HepG2 (cell line): Measurements from ENCODE around the gene CAMK1.

ENCODE experiments used
- FOXP1 ChIP-seq, 2 experiments: fragments of 450-650 bp in 1 of 2; IDR thresholded peaks; 2 replicates each; pipeline ENCODE4 v1.6.1; 2017 to 2018; ENCODE audit warnings: antibody characterized with exemption in 1 of 2
- JUN ChIP-seq: sonication (generic); formaldehyde crosslinking; IDR thresholded peaks from 2 replicates; pipeline ENCODE4 v1.4.0; 2020; ENCODE audit warnings: mild to moderate bottlenecking, missing genetic modification reagents
- PHF8 ChIP-seq: sonication (generic); formaldehyde crosslinking; IDR thresholded peaks from 2 replicates; pipeline ENCODE4 v1.5.0; 2020; ENCODE audit warnings: missing genetic modification reagents
- SP4 ChIP-seq: sonication (generic); formaldehyde crosslinking; IDR thresholded peaks from 2 replicates; pipeline ENCODE4 v1.8.1; 2023; ENCODE audit warnings: mild to moderate bottlenecking, missing genetic modification reagents
- TCF7L2 ChIP-seq: IDR thresholded peaks from 2 replicates; pipeline ENCODE4 v1.6.1; 2011; ENCODE audit warnings: mild to moderate bottlenecking, low read depth, low read length, moderate library complexity
- U2AF2 ChIP-seq: fragments of 200-400 bp; formaldehyde crosslinking; IDR thresholded peaks from 2 replicates; pipeline ENCODE4 v1.6.1; 2017; ENCODE audit warnings: low read depth, mild to moderate bottlenecking, low read length
- ZNF101 ChIP-seq: sonication (generic); formaldehyde crosslinking; IDR thresholded peaks from 2 replicates; pipeline ENCODE4 v1.4.0; 2020; ENCODE audit warnings: mild to moderate bottlenecking, low read depth, missing genetic modification reagents, borderline replicate concordance
- ZNF263 ChIP-seq: sonication (generic); formaldehyde crosslinking; IDR thresholded peaks from 2 replicates; pipeline ENCODE4 v1.4.0; 2020; ENCODE audit warnings: missing genetic modification reagents
- ZNF503 ChIP-seq: sonication (generic); formaldehyde crosslinking; IDR thresholded peaks from 2 replicates; pipeline ENCODE4 v1.4.0; 2020; ENCODE audit warnings: missing genetic modification reagents
- ZSCAN20 ChIP-seq: sonication (generic); formaldehyde crosslinking; IDR thresholded peaks from 2 replicates; pipeline ENCODE4 v1.4.0; 2020; ENCODE audit warnings: missing genetic modification reagents, mild to moderate bottlenecking, borderline replicate concordance
- TF ChIP-seq, protein P1 (sequence below): sonication (generic); formaldehyde crosslinking; IDR thresholded peaks from 2 replicates; pipeline ENCODE4 v1.5.0; 2020; ENCODE audit warnings: mild to moderate bottlenecking, missing genetic modification reagents, moderate library complexity

- TF ChIP-seq, protein P1, sequence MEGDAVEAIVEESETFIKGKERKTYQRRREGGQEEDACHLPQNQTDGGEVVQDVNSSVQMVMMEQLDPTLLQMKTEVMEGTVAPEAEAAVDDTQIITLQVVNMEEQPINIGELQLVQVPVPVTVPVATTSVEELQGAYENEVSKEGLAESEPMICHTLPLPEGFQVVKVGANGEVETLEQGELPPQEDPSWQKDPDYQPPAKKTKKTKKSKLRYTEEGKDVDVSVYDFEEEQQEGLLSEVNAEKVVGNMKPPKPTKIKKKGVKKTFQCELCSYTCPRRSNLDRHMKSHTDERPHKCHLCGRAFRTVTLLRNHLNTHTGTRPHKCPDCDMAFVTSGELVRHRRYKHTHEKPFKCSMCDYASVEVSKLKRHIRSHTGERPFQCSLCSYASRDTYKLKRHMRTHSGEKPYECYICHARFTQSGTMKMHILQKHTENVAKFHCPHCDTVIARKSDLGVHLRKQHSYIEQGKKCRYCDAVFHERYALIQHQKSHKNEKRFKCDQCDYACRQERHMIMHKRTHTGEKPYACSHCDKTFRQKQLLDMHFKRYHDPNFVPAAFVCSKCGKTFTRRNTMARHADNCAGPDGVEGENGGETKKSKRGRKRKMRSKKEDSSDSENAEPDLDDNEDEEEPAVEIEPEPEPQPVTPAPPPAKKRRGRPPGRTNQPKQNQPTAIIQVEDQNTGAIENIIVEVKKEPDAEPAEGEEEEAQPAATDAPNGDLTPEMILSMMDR (CRISPR knock-in tag), result no peak
- TF ChIP-seq U2AF2 (no peak), ZSCAN20 (CRISPR knock-in tag) (no peak), SP4 (CRISPR knock-in tag) (no peak), JUN (CRISPR knock-in tag) (no peak), FOXP1 (IDR thresholded peaks at IDR 0.05) (no peak), FOXP1 (CRISPR knock-in tag; IDR thresholded peaks at IDR 0.05) (no peak), TCF7L2 (no peak), ZNF503 (CRISPR knock-in tag) (no peak), ZNF101 (no peak), ZNF263 (CRISPR knock-in tag) (no peak), PHF8 (CRISPR knock-in tag) (no peak)
Observed at GRCh38 chr3:9761919-9762318, 7.8 kb downstream of the CAMK1 start.
